HG02840 (cell line): ENCODE results near the gene USP34.

Experiments used
- ATAC-seq: cut with Tn5 transposase; IDR thresholded peaks from one replicate; pipeline ENCODE4 v1.9.1; 2021; ENCODE audit warnings: mild to moderate bottlenecking, moderate library complexity, moderate number of reproducible peaks; ENCODE audit not compliant: unreplicated experiment, low FRiP score

The USP34 gene

GRCh38 chr2:61266632-61267505 is 204.0 kb downstream of the USP34 start:
- no peak for ATAC-seq

- ATAC-seq = no peak
Measured at GRCh38 chr2:61263830-61264229, 207.1 kb downstream of the USP34 start.

GRCh38 chr2:61262699-61263098 is 208.2 kb downstream of the USP34 start:
- ATAC-seq = no peak

- no peak for ATAC-seq
Measured at GRCh38 chr2:61257446-61257845, 213.4 kb downstream of the USP34 start.

- no peak for ATAC-seq
Measured at GRCh38 chr2:61255580-61256437, 215.1 kb downstream of the USP34 start.

- no peak for ATAC-seq
Measured at GRCh38 chr2:61254536-61254935, 216.4 kb downstream of the USP34 start.

DNA sequence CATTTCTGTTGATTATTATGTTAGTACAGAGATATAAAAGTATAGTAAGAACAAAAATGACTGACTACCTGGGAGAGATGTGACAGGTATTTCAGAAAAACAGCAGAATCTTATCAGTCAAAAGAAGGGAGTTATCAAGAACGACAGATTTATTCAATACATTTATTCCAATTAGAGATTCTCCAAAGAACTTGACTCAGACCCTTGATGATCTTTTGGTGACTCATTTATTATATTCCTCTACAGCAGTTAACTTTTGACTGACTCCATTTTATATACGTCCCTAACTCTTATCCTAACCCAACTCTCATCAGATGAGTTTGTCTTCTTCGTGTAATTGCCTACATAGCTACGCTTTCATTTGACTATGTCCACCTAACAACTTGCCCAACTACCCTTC is 217.8 kb downstream of the USP34 start:
- no peak for ATAC-seq

DNA sequence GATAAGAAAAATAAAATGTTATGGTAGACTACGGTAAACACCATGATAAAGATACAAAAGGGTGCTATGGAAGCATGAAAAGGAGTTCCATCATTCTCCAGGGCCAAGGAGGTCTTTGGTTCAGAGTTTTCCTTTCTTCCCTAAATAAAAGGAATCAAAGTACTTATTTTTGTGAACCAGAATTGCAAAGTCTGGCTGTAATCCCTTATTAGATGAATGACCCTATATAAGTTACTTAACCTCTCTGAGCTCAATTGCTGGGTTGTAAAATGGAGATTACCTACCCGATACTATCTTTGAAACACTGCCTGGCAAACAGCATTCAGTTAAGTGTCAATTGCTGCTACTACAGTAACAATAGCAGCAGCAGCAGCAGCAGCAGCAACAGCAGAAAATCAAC is 218.9 kb downstream of the USP34 start:
- ATAC-seq = no peak

GRCh38 chr2:61249521-61250071 is 221.3 kb downstream of the USP34 start:
- ATAC-seq = no peak

GRCh38 chr2:61247204-61247812 is 223.6 kb downstream of the USP34 start:
- ATAC-seq = no peak

DNA sequence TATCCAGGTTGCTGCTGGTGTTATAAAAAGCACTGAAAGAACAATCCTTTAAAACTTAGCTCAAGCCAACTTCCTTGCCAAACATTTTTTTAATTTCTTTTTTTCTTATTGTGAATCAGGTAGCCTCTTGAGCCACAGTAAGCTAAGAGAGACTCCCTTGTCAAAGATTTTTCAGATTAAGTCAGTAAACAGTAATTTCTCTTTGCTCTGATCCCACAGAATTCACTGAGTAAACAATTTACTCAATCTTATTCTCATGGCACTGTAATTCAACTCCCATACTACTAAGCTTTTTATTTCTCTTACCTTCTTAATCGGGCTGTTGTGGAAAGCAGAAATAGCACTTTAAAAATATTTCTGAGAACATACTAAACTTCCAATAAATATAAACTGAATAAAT is 226.2 kb downstream of the USP34 start:
- ATAC-seq = no peak

DNA sequence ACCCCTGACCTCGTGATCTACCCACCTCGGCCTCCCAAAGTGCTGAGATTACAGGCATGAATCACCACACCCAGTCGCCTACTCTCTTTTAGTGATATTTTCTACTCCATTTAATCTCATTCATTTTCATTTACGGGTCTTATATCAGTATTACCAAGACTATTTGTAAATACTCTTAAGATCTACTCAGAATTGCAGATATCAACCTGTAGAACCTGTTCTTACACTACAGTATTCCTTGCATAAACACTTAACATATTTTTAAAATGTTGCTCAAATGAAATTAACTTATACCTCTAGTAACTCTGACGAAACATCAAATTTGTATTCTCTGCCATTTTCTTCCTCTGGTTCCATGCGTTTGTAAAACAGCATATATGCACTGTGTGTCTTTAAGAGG is 229.6 kb downstream of the USP34 start:
- ATAC-seq = no peak

- ATAC-seq = no peak
Measured at GRCh38 chr2:61238219-61239012, 232.5 kb downstream of the USP34 start.

- no peak for ATAC-seq
Measured at GRCh38 chr2:61235716-61236115, 235.2 kb downstream of the USP34 start.

DNA sequence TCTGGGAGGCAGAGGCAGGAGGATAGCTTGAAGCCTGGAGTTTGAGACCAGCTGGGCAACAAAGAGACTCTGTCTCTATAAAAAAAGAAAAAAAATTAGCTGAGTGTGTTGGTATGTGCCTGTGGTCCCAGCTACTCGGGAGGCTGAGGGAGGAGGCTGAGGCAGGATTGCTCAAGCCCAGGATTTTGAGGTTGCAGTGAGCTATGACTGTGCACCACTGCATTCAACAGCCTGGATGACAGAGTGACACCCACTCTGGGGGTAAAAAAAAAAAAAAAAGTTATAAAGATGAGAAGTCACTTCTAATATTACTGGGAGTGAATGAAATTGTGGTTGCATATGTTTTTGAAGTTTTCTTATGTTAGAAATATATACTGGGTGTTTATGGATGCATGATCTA is 237.3 kb downstream of the USP34 start:
- no peak for ATAC-seq

- no peak for ATAC-seq
Measured at GRCh38 chr2:61229936-61230335, 241.0 kb downstream of the USP34 start.

GRCh38 chr2:61222567-61222966 is 248.3 kb downstream of the USP34 start:
- ATAC-seq = no peak

- ATAC-seq = no peak
Measured at GRCh38 chr2:61221819-61222218, 249.1 kb downstream of the USP34 start.

- ATAC-seq = no peak
Measured at GRCh38 chr2:61220768-61221167, 250.1 kb downstream of the USP34 start.

GRCh38 chr2:61218817-61219170 is 252.1 kb downstream of the USP34 start:
- ATAC-seq = no peak
